HCT116 (cell line): Measurements from ENCODE around the gene MRPS27. TPM values are rescaled to one million over a fixed set of nuclear protein-coding genes. Genes with fewer than 3 reads are reported as not detected.

ENCODE experiments used
- ATAC-seq: fragments of 200-7000 bp; cut with Tn5 transposase; 2 replicates; pipeline ENCODE4 v1.9.1; 2020; ENCODE audit warnings: mild to moderate bottlenecking, moderate library complexity
- BruUV-seq: library from RNA; stranded (reverse); fragments of 400-500 nt; replicated peaks from 2 replicates; lab custom pipeline; 2021; lab: Mats Ljungman, UMichigan
- CTCF ChIA-PET: fragments of 300-600 bp; sonication (Branson Sonifier 250); formaldehyde crosslinking; loops from one replicate; lab custom pipeline; 2021; ENCODE audit warnings: antibody characterized with exemption; lab: Charles Lee
- POLR2A ChIA-PET: fragments of 300-600, 350-600 bp; sonication (Branson Sonifier 250); formaldehyde crosslinking; loops from one replicate; lab custom pipeline; 2021; ENCODE audit warnings: antibody characterized with exemption; lab: Charles Lee
- RAD21 ChIA-PET, 2 experiments: fragments of 300-600 bp; sonication (Branson Sonifier 250); formaldehyde crosslinking; loops; one replicate each; lab custom pipeline; 2023; ENCODE audit warnings: low total read pairs in 2 of 2; ENCODE audit not compliant: uncharacterized antibody in 2 of 2, unreplicated experiment in 2 of 2, low non-redundant PET in 1 of 2; lab: Charles Lee
- DNase-seq: peaks from one replicate; pipeline ENCODE4 v3.0.0-alpha.2; 2010; ENCODE audit warnings: low read depth, low spot score
- H2AFZ ChIP-seq: fragments of 200-600 bp; shearing (Covaris generic), sonication (generic); 2 replicates; pipeline ENCODE4 v1.6.1; 2017; ENCODE audit warnings: low read depth, mixed run types, mixed read lengths, antibody characterized with exemption, low read length; ENCODE audit not compliant: poor library complexity, severe bottlenecking
- H3K27ac ChIP-seq: 2 replicates; pipeline ENCODE4 v1.5.1; 2012; ENCODE audit warnings: low read depth, low read length
- H3K27me3 ChIP-seq: fragments of 200-600 bp; sonication (generic); 2 replicates; pipeline ENCODE4 v1.6.1; 2016; ENCODE audit warnings: mixed run types, low read length, mixed read lengths; ENCODE audit not compliant: insufficient read depth
- H3K36me3 ChIP-seq, 2 experiments: fragments of 200-500 bp in 1 of 2; fragments of 200-600 bp in 1 of 2; sonication (Bioruptor generic) in 1 of 2; sonication (generic) in 1 of 2; 2 replicates each; pipeline versions ENCODE4 v1.5.1 to v1.6.1; 2014 to 2016; ENCODE audit warnings: low read length in 2 of 2, inconsistent platforms in 1 of 2, mixed read lengths in 1 of 2, mixed run types in 1 of 2; ENCODE audit not compliant: insufficient read depth in 2 of 2, control insufficient read depth in 1 of 2
- H3K4me1 ChIP-seq, 2 experiments: fragments of 200-600 bp in 1 of 2; sonication (generic) in 1 of 2; 2 replicates each; pipeline versions ENCODE4 v1.5.1 to v1.6.1; 2012 to 2017; ENCODE audit warnings: low read length in 2 of 2, inconsistent platforms in 1 of 2, mild to moderate bottlenecking in 1 of 2, mixed read lengths in 1 of 2, mixed run types in 1 of 2, moderate library complexity in 1 of 2; ENCODE audit not compliant: insufficient read depth in 2 of 2, control insufficient read depth in 1 of 2
- H3K4me2 ChIP-seq: fragments of 200-600 bp; sonication (generic); 2 replicates; pipeline ENCODE4 v1.6.1; 2017; ENCODE audit warnings: mixed run types, low read length, mixed read lengths
- H3K4me3 ChIP-seq, 2 experiments: fragments of 200-600 bp in 1 of 2; sonication (generic) in 1 of 2; replicated peaks in 1 of 2; 2 replicates each; pipeline ENCODE4 v1.5.1; 2011 to 2016; ENCODE audit warnings: low read length in 2 of 2, control low read depth in 1 of 2, low read depth in 1 of 2, mild to moderate bottlenecking in 1 of 2, mixed read lengths in 1 of 2, mixed run types in 1 of 2
- H3K79me2 ChIP-seq: fragments of 200-600 bp; sonication (generic); 2 replicates; pipeline ENCODE4 v1.6.1; 2017; ENCODE audit warnings: mild to moderate bottlenecking, mixed run types, low read length, moderate library complexity, mixed read lengths; ENCODE audit not compliant: insufficient read depth
- H3K9ac ChIP-seq: fragments of 200-600 bp; sonication (generic); 2 replicates; pipeline ENCODE4 v1.6.1; 2016; ENCODE audit warnings: low read length, mixed read lengths
- H3K9me2 ChIP-seq: fragments of 200-600 bp; sonication (generic), shearing (Covaris generic); 2 replicates; pipeline ENCODE4 v1.6.1; 2017; ENCODE audit warnings: mixed run types, mild to moderate bottlenecking, moderate library complexity; ENCODE audit not compliant: insufficient read depth
- H3K9me3 ChIP-seq, 2 experiments: fragments of 200-500 bp in 1 of 2; fragments of 200-600 bp in 1 of 2; sonication (Bioruptor generic) in 1 of 2; sonication (generic) in 1 of 2; 2 replicates each; pipeline ENCODE4 v1.6.1; 2014 to 2017; ENCODE audit warnings: low read length in 2 of 2, mixed read lengths in 2 of 2, inconsistent platforms in 1 of 2, low read depth in 1 of 2, mild to moderate bottlenecking in 1 of 2, mixed run types in 1 of 2, moderate library complexity in 1 of 2; ENCODE audit not compliant: control insufficient read depth in 1 of 2, insufficient read depth in 1 of 2
- H4K20me1 ChIP-seq: fragments of 200-600 bp; sonication (generic), shearing (Covaris generic); 2 replicates; pipeline ENCODE4 v1.6.1; 2017; ENCODE audit warnings: mixed run types, mild to moderate bottlenecking, moderate library complexity; ENCODE audit not compliant: insufficient read depth
- CEBPB ChIP-seq: IDR thresholded peaks from 2 replicates; pipeline ENCODE4 v1.6.1; 2012; ENCODE audit warnings: low read depth
- EZH2 ChIP-seq: fragments of 200-600 bp; sonication (generic); IDR thresholded peaks from 2 replicates; pipeline ENCODE4 v1.6.1; 2017; ENCODE audit warnings: antibody characterized with exemption, mixed run types
- EZH2phosphoT487 ChIP-seq: fragments of 200-600 bp; IDR thresholded peaks from 2 replicates; pipeline ENCODE4 v1.6.1; 2018; ENCODE audit warnings: antibody characterized with exemption, borderline replicate concordance
- FOSL1 ChIP-seq: IDR thresholded peaks from 2 replicates; pipeline ENCODE4 v1.6.1; 2012; ENCODE audit warnings: low read depth
- POLR2AphosphoS5 ChIP-seq: IDR thresholded peaks from 2 replicates; pipeline ENCODE4 v1.6.1; 2011; ENCODE audit warnings: mild to moderate bottlenecking, low read depth, low read length, moderate library complexity
- RAD21 ChIP-seq: IDR thresholded peaks from 2 replicates; pipeline ENCODE4 v1.6.1; 2012; ENCODE audit warnings: low read depth, mild to moderate bottlenecking
- SIN3A ChIP-seq: IDR thresholded peaks from 2 replicates; pipeline ENCODE4 v1.6.1; 2012; ENCODE audit warnings: low read depth
- SRF ChIP-seq: IDR thresholded peaks from 2 replicates; pipeline ENCODE4 v1.6.1; 2012; ENCODE audit warnings: low read depth
- YY1 ChIP-seq: IDR thresholded peaks from 2 replicates; pipeline ENCODE4 v1.6.1; 2011; ENCODE audit warnings: low read length, low read depth, moderate library complexity, mild to moderate bottlenecking; ENCODE audit not compliant: insufficient replicate concordance; ENCODE audit errors: extremely low read depth
- ZFX ChIP-seq: fragments of 450-650 bp; IDR thresholded peaks from 2 replicates; pipeline ENCODE4 v1.6.1; 2017
- intact Hi-C: fragments of 100-400 bp; cut with micrococcal nuclease; formaldehyde crosslinking; loops from 2 replicates; pipeline ENCODE4 v1.10.0; 2022
- total RNA-seq: library from RNA; stranded (reverse); gene quantifications from one replicate; pipeline ENCODE4 v1.2.1, GENCODE V29; 2021; ENCODE audit not compliant: unreplicated experiment
- TF ChIP-seq, protein P1 (sequence below): IDR thresholded peaks from 2 replicates; pipeline ENCODE4 v1.6.1; 2012
- TF ChIP-seq, protein P2 (sequence below): IDR thresholded peaks from 2 replicates; pipeline ENCODE4 v1.6.1; 2012; ENCODE audit warnings: low read depth
- TF ChIP-seq, protein P3 (sequence below), 3 experiments: fragments of 200-600 bp in 1 of 3; sonication (generic) in 1 of 3; IDR thresholded peaks in 2 of 3; conservative IDR thresholded peaks in 1 of 3; 2 replicates each; pipeline ENCODE4 v1.5.1; 2012 to 2017; ENCODE audit warnings: low read depth in 2 of 3, low read length in 2 of 3, antibody characterized with exemption in 1 of 3, borderline replicate concordance in 1 of 3, control low read depth in 1 of 3, mild to moderate bottlenecking in 1 of 3, mixed read lengths in 1 of 3, mixed run types in 1 of 3, moderate library complexity in 1 of 3; ENCODE audit not compliant: insufficient read depth in 1 of 3
- TF ChIP-seq, protein P4 (sequence below): IDR thresholded peaks from 2 replicates; pipeline ENCODE4 v1.6.1; 2012

The MRPS27 gene
- total RNA-seq, 1 experiment from 2014 or later = 113 TPM

GRCh38 chr5:72232838-72233237 lies 87.2 kb downstream of the MRPS27 start:
- H3K36me3 ChIP-seq = peaks cover 0 to 27% of the 10 kb centered on the region in 2 experiments; a peak in 2 of 4 replicates
- no peak overlapping the region for H3K9ac ChIP-seq
- TF ChIP-seq, protein P1, sequence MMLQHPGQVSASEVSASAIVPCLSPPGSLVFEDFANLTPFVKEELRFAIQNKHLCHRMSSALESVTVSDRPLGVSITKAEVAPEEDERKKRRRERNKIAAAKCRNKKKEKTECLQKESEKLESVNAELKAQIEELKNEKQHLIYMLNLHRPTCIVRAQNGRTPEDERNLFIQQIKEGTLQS = no peak
- TF ChIP-seq ZFX = no peak
- no peak for TF ChIP-seq RAD21
- no peak for TF ChIP-seq SRF
- TF ChIP-seq FOSL1 = no peak
- TF ChIP-seq EZH2 = no peak
- TF ChIP-seq POLR2AphosphoS5 = no peak
- TF ChIP-seq SIN3A = no peak
- no peak for TF ChIP-seq YY1
- TF ChIP-seq, protein P2, sequence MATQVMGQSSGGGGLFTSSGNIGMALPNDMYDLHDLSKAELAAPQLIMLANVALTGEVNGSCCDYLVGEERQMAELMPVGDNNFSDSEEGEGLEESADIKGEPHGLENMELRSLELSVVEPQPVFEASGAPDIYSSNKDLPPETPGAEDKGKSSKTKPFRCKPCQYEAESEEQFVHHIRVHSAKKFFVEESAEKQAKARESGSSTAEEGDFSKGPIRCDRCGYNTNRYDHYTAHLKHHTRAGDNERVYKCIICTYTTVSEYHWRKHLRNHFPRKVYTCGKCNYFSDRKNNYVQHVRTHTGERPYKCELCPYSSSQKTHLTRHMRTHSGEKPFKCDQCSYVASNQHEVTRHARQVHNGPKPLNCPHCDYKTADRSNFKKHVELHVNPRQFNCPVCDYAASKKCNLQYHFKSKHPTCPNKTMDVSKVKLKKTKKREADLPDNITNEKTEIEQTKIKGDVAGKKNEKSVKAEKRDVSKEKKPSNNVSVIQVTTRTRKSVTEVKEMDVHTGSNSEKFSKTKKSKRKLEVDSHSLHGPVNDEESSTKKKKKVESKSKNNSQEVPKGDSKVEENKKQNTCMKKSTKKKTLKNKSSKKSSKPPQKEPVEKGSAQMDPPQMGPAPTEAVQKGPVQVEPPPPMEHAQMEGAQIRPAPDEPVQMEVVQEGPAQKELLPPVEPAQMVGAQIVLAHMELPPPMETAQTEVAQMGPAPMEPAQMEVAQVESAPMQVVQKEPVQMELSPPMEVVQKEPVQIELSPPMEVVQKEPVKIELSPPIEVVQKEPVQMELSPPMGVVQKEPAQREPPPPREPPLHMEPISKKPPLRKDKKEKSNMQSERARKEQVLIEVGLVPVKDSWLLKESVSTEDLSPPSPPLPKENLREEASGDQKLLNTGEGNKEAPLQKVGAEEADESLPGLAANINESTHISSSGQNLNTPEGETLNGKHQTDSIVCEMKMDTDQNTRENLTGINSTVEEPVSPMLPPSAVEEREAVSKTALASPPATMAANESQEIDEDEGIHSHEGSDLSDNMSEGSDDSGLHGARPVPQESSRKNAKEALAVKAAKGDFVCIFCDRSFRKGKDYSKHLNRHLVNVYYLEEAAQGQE = no peak
- TF ChIP-seq, protein P3, sequence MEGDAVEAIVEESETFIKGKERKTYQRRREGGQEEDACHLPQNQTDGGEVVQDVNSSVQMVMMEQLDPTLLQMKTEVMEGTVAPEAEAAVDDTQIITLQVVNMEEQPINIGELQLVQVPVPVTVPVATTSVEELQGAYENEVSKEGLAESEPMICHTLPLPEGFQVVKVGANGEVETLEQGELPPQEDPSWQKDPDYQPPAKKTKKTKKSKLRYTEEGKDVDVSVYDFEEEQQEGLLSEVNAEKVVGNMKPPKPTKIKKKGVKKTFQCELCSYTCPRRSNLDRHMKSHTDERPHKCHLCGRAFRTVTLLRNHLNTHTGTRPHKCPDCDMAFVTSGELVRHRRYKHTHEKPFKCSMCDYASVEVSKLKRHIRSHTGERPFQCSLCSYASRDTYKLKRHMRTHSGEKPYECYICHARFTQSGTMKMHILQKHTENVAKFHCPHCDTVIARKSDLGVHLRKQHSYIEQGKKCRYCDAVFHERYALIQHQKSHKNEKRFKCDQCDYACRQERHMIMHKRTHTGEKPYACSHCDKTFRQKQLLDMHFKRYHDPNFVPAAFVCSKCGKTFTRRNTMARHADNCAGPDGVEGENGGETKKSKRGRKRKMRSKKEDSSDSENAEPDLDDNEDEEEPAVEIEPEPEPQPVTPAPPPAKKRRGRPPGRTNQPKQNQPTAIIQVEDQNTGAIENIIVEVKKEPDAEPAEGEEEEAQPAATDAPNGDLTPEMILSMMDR (IDR thresholded peaks at IDR 0.05 in 2 of 3, conservative IDR thresholded peaks at IDR 0.05 in 1 of 3; ENCODE audit: borderline replicate concordance in 1 of 3, insufficient read depth in 1 of 3, low read depth in 2 of 3, low read length in 2 of 3) = no peak
- TF ChIP-seq EZH2phosphoT487 = no peak
- TF ChIP-seq CEBPB = no peak
- TF ChIP-seq, protein P4, sequence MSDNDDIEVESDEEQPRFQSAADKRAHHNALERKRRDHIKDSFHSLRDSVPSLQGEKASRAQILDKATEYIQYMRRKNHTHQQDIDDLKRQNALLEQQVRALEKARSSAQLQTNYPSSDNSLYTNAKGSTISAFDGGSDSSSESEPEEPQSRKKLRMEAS = no peak

More at GRCh38 chr5:72232838-72233237, 87.2 kb downstream of the MRPS27 start:
- DNase-seq = no peak
- ChIA-PET CTCF (no interaction called here), RAD21 (no interaction called here), POLR2A (no interaction called here)
- Histone ChIP-seq H3K79me2 (peaks cover 9% of the 10 kb centered on the region; the same call in 1 of the 2 replicates), H3K9me2 (no peaks in the 10 kb centered on the region), H3K9me3 (no peaks in the 10 kb centered on the region), H3K4me2 (no peak overlapping the region), H3K27ac (peak overlapping the region; percentile 29; the same call in 1 of the 2 replicates), H3K4me1 (peaks cover 38 to 40% of the 10 kb centered on the region in 2 experiments), H3K4me3 (no peak overlapping the region), H4K20me1 (no peaks in the 10 kb centered on the region), H2AFZ (no peak overlapping the region), H3K27me3 (no peaks in the 10 kb centered on the region)
- BruUV-seq = no TSS peak
- intact Hi-C loops = no loop called here
- ATAC-seq = no peak
